ENCODE results near the gene FHIT.
"Not testable (repeated sequence)": the region's sequence is repeated elsewhere in the genome, so short reads cannot be mapped to it uniquely, and the experiment has no call there.

The FHIT gene

GRCh38 chr3:59803268-59803667 is 1448.0 kb downstream of the FHIT start:
- no peak overlapping the region for H3K4me3 ChIP-seq (ENCODE audit: low read length)
- no peak for TF ChIP-seq CTCF (IDR thresholded peaks at IDR 0.05; ENCODE audit: low read depth, low read length)
- TF ChIP-seq EZH2phosphoT487 (IDR thresholded peaks at IDR 0.05; ENCODE audit: low read depth): no peak
- no peak overlapping the region for H3K4me2 ChIP-seq (ENCODE audit: low read length)
- H2AFZ ChIP-seq (ENCODE audit: low read depth, low read length): no peak overlapping the region
- no peaks in the 10 kb centered on the region for H3K36me3 ChIP-seq (replicated peaks; ENCODE audit: low read depth, low read length)
- no peaks in the 10 kb centered on the region for H3K9me3 ChIP-seq (ENCODE audit: insufficient read depth, low read length)
- no peaks in the 10 kb centered on the region for H4K20me1 ChIP-seq (ENCODE audit: insufficient read depth, low read length)
- no peak overlapping the region for H3K9ac ChIP-seq (ENCODE audit: low read length)
- H3K27me3 ChIP-seq (ENCODE audit: low read depth, low read length): no peaks in the 10 kb centered on the region
- no peaks in the 10 kb centered on the region for H3K4me1 ChIP-seq (ENCODE audit: low read length)
- H3K27ac ChIP-seq (ENCODE audit: low read length): no peak overlapping the region
- H3K79me2 ChIP-seq (ENCODE audit: low read length): no peaks in the 10 kb centered on the region

- not testable (repeated sequence) for H3K79me2 ChIP-seq (ENCODE audit: low read length); H3K9me3 ChIP-seq (ENCODE audit: insufficient read depth, low read length); H3K27ac ChIP-seq (ENCODE audit: low read length); H3K4me1 ChIP-seq (ENCODE audit: low read length); H3K36me3 ChIP-seq (replicated peaks; ENCODE audit: low read depth, low read length); H4K20me1 ChIP-seq (ENCODE audit: insufficient read depth, low read length); H3K4me3 ChIP-seq (ENCODE audit: low read length); H3K9ac ChIP-seq (ENCODE audit: low read length); H3K27me3 ChIP-seq (ENCODE audit: low read depth, low read length); H2AFZ ChIP-seq (ENCODE audit: low read depth, low read length); H3K4me2 ChIP-seq (ENCODE audit: low read length)
Measured at GRCh38 chr3:59802453-59802852, 1448.8 kb downstream of the FHIT start.

DNA sequence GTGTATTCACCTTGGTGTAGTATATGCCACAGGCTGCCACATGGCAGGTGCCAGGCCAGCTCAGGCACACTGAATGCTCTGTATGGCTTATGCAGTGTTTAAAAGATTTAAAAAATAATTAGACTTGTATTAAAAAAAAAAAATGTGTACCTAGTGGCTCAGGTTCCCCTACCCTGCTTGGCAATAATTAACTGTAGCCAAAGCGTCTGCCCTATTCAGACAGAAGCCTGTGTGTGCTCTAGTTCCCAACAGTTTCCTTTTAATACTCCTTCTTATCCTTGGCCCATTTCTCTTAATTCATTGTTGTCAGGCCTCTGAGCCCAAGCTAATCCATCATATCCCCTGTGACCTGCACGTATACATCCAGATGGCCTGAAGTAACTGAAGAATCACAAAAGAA is 1449.2 kb downstream of the FHIT start:
- H3K36me3 ChIP-seq (replicated peaks; ENCODE audit: low read depth, low read length): no peaks in the 10 kb centered on the region
- no peak overlapping the region for H3K4me3 ChIP-seq (ENCODE audit: low read length)
- no peaks in the 10 kb centered on the region for H3K4me1 ChIP-seq (ENCODE audit: low read length)
- TF ChIP-seq CTCF (IDR thresholded peaks at IDR 0.05; ENCODE audit: low read depth, low read length): no peak
- no peaks in the 10 kb centered on the region for H3K9me3 ChIP-seq (ENCODE audit: insufficient read depth, low read length)
- H4K20me1 ChIP-seq (ENCODE audit: insufficient read depth, low read length): no peaks in the 10 kb centered on the region
- H3K27me3 ChIP-seq (ENCODE audit: low read depth, low read length): no peaks in the 10 kb centered on the region
- H3K79me2 ChIP-seq (ENCODE audit: low read length): no peaks in the 10 kb centered on the region
- H2AFZ ChIP-seq (ENCODE audit: low read depth, low read length): no peak overlapping the region
- no peak overlapping the region for H3K4me2 ChIP-seq (ENCODE audit: low read length)
- H3K9ac ChIP-seq (ENCODE audit: low read length): no peak overlapping the region
- no peak overlapping the region for H3K27ac ChIP-seq (ENCODE audit: low read length)

GRCh38 chr3:59800481-59800880 is 1450.8 kb downstream of the FHIT start:
- Histone ChIP-seq H3K4me1 (ENCODE audit: low read length) (no peaks in the 10 kb centered on the region), H3K36me3 (replicated peaks; ENCODE audit: low read depth, low read length) (no peaks in the 10 kb centered on the region), H3K27ac (ENCODE audit: low read length) (no peak overlapping the region), H2AFZ (ENCODE audit: low read depth, low read length) (no peak overlapping the region), H3K79me2 (ENCODE audit: low read length) (no peaks in the 10 kb centered on the region), H4K20me1 (ENCODE audit: insufficient read depth, low read length) (no peaks in the 10 kb centered on the region), H3K4me2 (ENCODE audit: low read length) (no peak overlapping the region), H3K9me3 (ENCODE audit: insufficient read depth, low read length) (no peaks in the 10 kb centered on the region), H3K27me3 (ENCODE audit: low read depth, low read length) (no peaks in the 10 kb centered on the region), H3K4me3 (ENCODE audit: low read length) (no peak overlapping the region), H3K9ac (ENCODE audit: low read length) (no peak overlapping the region)
- TF ChIP-seq CTCF (IDR thresholded peaks at IDR 0.05; ENCODE audit: low read depth, low read length): no peak
- TF ChIP-seq EZH2phosphoT487 (IDR thresholded peaks at IDR 0.05; ENCODE audit: low read depth): no peak
